Omental fat pad (tissue), 4 donors: ENCODE data around the gene NKX2-4. TPM values are rescaled to one million over a fixed set of nuclear protein-coding genes. Genes with fewer than 3 reads are reported as not detected.
A peak's percentile ranks its signal among the peaks of the same experiment; 100 is the strongest.

ENCODE experiments used
- ATAC-seq: fragments of 150-250 bp; one replicate; pipeline ENCODE4 v1.9.1; 2016; ENCODE audit warnings: mild to moderate bottlenecking, moderate library complexity; ENCODE audit not compliant: low FRiP score
- DNase-seq: peaks from one replicate; pipeline ENCODE4 v3.0.0-alpha.2; 2019; ENCODE audit warnings: low spot score
- CTCF ChIP-seq, 3 donors: fragments of 450-650 bp; IDR thresholded peaks; one replicate each; pipeline ENCODE4 v1.5.1; 2016 to 2017; ENCODE audit warnings: antibody characterized with exemption in 3 of 3, mild to moderate bottlenecking in 3 of 3, moderate library complexity in 2 of 3
- total RNA-seq, 4 donors: library from RNA; depleted of rRNA; stranded (reverse); fragments of >200 nt; gene quantifications; one replicate each; pipeline ENCODE4 v1.1.0, GENCODE V29; 2016

Gene NKX2-4
- total RNA-seq, result not detected

GRCh38 chr20:21397341-21398108, at the start of gene NKX2-4:
Gene NKX2-4, minus strand, starts transcription at chr20:21397526. Its CDS starts 127 bp downstream, at chr20:21397399.
- no peak for TF ChIP-seq CTCF (IDR thresholded peaks at IDR 0.05)
- DNase-seq (no peak), ATAC-seq (peak; percentile 39)

- no peak for DNase-seq
- no peak for TF ChIP-seq CTCF (IDR thresholded peaks at IDR 0.05)
- no peak for ATAC-seq
Observed at GRCh38 chr20:21437816-21438215, 40.5 kb upstream of the NKX2-4 start.

- DNase-seq (no peak), ATAC-seq (no peak)
- TF ChIP-seq CTCF (IDR thresholded peaks at IDR 0.05), result no peak
Observed at GRCh38 chr20:21437248-21437647, 39.9 kb upstream of the NKX2-4 start.

- DNase-seq (no peak), ATAC-seq (no peak)
- TF ChIP-seq CTCF (IDR thresholded peaks at IDR 0.05), result no peak
Observed at GRCh38 chr20:21436205-21436604, 38.9 kb upstream of the NKX2-4 start.

- DNase-seq (no peak), ATAC-seq (no peak)
- TF ChIP-seq CTCF (IDR thresholded peaks at IDR 0.05), result no peak
Observed at GRCh38 chr20:21435576-21435975, 38.2 kb upstream of the NKX2-4 start.

GRCh38 chr20:21433329-21433890, 36.1 kb upstream of the NKX2-4 start:
- ATAC-seq, result no peak
- no peak for TF ChIP-seq CTCF (IDR thresholded peaks at IDR 0.05)

GRCh38 chr20:21432911-21433310, 35.6 kb upstream of the NKX2-4 start:
- DNase-seq, result no peak
- no peak for TF ChIP-seq CTCF (IDR thresholded peaks at IDR 0.05)
- no peak for ATAC-seq

More at GRCh38 chr20:21433329-21433890, 36.1 kb upstream of the NKX2-4 start:
- no peak for DNase-seq
